Measurements from ENCODE around the gene RBFOX1. TPM values are rescaled to one million over a fixed set of nuclear protein-coding genes. Genes with fewer than 3 reads are reported as not detected.

RBFOX1 gene
- total RNA-seq, 2 donors from 2014 or later: 1.6 to 2.6 TPM

GRCh38 chr16:7390974-7391373, 58.3 kb downstream of the RBFOX1 start:
- no peaks in the 10 kb centered on the region for H3K27me3 ChIP-seq
- H3K4me3 ChIP-seq: no peak overlapping the region
- H3K36me3 ChIP-seq: no peaks in the 10 kb centered on the region
- intact Hi-C loops (cut with DNase I): no loop called here
- no peak for TF ChIP-seq CTCF (IDR thresholded peaks at IDR 0.05)
- H3K9ac ChIP-seq (ENCODE audit: low read depth in 2 of 2, low read length in 2 of 2): no peak overlapping the region
- H3K9me3 ChIP-seq: no peaks in the 10 kb centered on the region
- no peak overlapping the region for H3K27ac ChIP-seq
- no peak for DNase-seq
- no peaks in the 10 kb centered on the region for H3K4me1 ChIP-seq

- intact Hi-C loops (cut with DNase I): no loop called here
- Histone ChIP-seq H3K4me3 (no peak overlapping the region), H3K9ac (ENCODE audit: low read depth in 2 of 2, low read length in 2 of 2) (no peak overlapping the region), H3K36me3 (no peaks in the 10 kb centered on the region), H3K4me1 (no peaks in the 10 kb centered on the region), H3K27me3 (no peaks in the 10 kb centered on the region), H3K9me3 (no peaks in the 10 kb centered on the region), H3K27ac (no peak overlapping the region)
- DNase-seq: no peak
- no peak for TF ChIP-seq CTCF (IDR thresholded peaks at IDR 0.05)
Measured at GRCh38 chr16:7391694-7392093, 59.0 kb downstream of the RBFOX1 start.

- intact Hi-C loops (cut with DNase I): no loop called here
- H3K9ac ChIP-seq (ENCODE audit: low read depth in 2 of 2, low read length in 2 of 2): no peak overlapping the region
- H3K27ac ChIP-seq: no peak overlapping the region
- DNase-seq: no peak
- no peaks in the 10 kb centered on the region for H3K36me3 ChIP-seq
- H3K4me1 ChIP-seq: no peaks in the 10 kb centered on the region
- TF ChIP-seq CTCF (IDR thresholded peaks at IDR 0.05): no peak
- no peaks in the 10 kb centered on the region for H3K9me3 ChIP-seq
- H3K4me3 ChIP-seq: no peak overlapping the region
- no peaks in the 10 kb centered on the region for H3K27me3 ChIP-seq
Measured at GRCh38 chr16:7392206-7392605, 59.6 kb downstream of the RBFOX1 start.

- no peaks in the 10 kb centered on the region for H3K27me3 ChIP-seq
- intact Hi-C loops (cut with DNase I): no loop called here
- no peaks in the 10 kb centered on the region for H3K4me1 ChIP-seq
- H3K9ac ChIP-seq (ENCODE audit: low read depth in 2 of 2, low read length in 2 of 2): no peak overlapping the region
- H3K27ac ChIP-seq: no peak overlapping the region
- DNase-seq: no peak
- H3K9me3 ChIP-seq: no peaks in the 10 kb centered on the region
- no peaks in the 10 kb centered on the region for H3K36me3 ChIP-seq
- no peak overlapping the region for H3K4me3 ChIP-seq
- no peak for TF ChIP-seq CTCF (IDR thresholded peaks at IDR 0.05)
Measured at GRCh38 chr16:7393680-7394079, 61.0 kb downstream of the RBFOX1 start.

- no peaks in the 10 kb centered on the region for H3K27me3 ChIP-seq
- no peak for DNase-seq
- no peaks in the 10 kb centered on the region for H3K36me3 ChIP-seq
- no peak for TF ChIP-seq CTCF (IDR thresholded peaks at IDR 0.05)
- H3K4me3 ChIP-seq: no peak overlapping the region
- H3K9ac ChIP-seq (ENCODE audit: low read depth in 2 of 2, low read length in 2 of 2): no peak overlapping the region
- H3K4me1 ChIP-seq: no peaks in the 10 kb centered on the region
- H3K27ac ChIP-seq: no peak overlapping the region
- no peaks in the 10 kb centered on the region for H3K9me3 ChIP-seq
- intact Hi-C loops (cut with DNase I): no loop called here
Measured at GRCh38 chr16:7394720-7395336, 62.2 kb downstream of the RBFOX1 start.

All from colonic mucosa (tissue), 4 donors.